Measurements from ENCODE around the gene TMEM175. TPM values are rescaled to one million over a fixed set of nuclear protein-coding genes. Genes with fewer than 3 reads are reported as not detected.

The TMEM175 gene
- total RNA-seq, 2 donors from 2014 or later, result 40.2 to 65.3 TPM

DNA sequence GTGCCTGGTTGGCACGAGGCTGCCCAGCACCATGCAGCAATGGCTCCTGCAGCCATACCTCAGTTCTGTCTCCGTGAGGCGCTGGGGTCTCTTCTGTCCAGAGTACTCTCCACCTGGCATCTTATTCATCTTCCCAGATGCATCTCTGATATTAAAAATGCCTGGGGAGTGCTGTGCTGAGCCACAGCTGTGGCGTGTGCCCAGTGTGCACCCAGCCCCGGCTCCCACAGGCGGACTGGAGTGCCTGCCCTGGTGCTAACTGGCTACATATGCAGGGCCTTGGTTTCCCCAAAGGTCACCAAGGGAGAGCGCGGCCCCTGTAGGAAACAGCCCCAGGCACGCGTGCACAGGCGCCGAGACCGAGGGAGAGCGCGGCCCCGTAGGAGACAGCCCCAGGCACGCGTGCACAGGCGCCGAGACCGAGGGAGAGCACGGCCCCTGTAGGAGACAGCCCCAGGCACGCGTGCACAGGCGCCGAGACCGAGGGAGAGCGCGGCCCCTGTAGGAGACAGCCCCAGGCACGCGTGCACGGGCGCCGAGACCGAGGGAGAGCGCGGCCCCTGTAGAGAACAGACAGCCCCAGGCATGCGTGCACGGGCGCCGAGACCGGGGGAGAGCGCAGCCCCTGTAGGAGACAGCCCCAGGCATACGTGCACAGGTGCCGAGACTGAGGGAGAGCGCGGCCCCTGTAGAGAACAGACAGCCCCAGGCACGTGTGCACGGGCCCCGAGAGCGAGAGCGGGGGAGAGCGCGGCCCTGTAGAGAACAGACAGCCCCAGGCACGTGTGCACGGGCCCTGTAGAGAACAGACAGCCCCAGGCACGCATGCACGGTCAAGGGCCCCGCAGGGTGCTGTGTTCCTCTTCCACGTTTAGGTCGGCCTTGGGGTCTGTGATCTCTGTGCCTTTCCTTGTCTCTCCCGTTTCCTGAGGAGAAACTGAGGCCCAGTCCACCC is 14.5 kb downstream of the TMEM175 start:
- peaks cover 14% of the 10 kb centered on the region for H3K4me1 ChIP-seq
- intact Hi-C loops (cut with DNase I), result no loop called here
- WGBS, 2 donors, result 75 to 88% methylated on average over 32 to 49 of the region's 62 CpGs
- H3K27ac ChIP-seq, result no peak overlapping the region
- DNase-seq (no peak), ATAC-seq (no peak)
- H3K27me3 ChIP-seq, result no peaks in the 10 kb centered on the region
- no peaks in the 10 kb centered on the region for H3K9me3 ChIP-seq
- H3K36me3 ChIP-seq (replicated peaks in 1 of 2; ENCODE audit: insufficient read depth in 1 of 2, low read depth in 2 of 2), result no peaks in the 10 kb centered on the region
- TF ChIP-seq POLR2A (IDR thresholded peaks at IDR 0.05), result no peak
- TF ChIP-seq CTCF (IDR thresholded peaks at IDR 0.05), result no peak
- no peak overlapping the region for H3K4me3 ChIP-seq

DNA sequence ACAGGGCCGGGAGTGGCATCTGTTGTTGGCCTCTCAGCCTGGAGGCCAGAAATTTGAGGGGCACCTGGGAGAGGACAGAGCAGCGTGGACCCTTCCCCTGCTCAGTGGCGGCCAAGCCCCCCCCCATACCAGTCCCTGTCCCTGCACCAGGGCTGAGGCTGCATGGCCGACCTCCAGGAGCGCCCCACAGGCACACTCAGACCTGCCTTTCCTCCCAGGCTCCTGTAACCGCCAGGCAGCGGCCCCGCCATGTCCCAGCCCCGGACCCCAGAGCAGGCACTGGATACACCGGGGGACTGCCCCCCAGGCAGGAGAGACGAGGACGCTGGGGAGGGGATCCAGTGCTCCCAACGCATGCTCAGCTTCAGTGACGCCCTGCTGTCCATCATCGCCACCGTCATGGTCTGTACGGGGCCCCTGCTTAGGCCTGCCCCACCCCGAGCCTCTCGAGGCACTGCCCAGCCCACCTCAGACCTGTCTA is 15.3 kb downstream of the TMEM175 start:
- no peak for TF ChIP-seq CTCF (IDR thresholded peaks at IDR 0.05)
- TF ChIP-seq POLR2A (IDR thresholded peaks at IDR 0.05), result no peak
- WGBS, 2 donors, result 83 to 91% methylated on average over 1 to 18 of the region's 19 CpGs
- Histone ChIP-seq H3K4me3 (no peak overlapping the region), H3K27me3 (no peaks in the 10 kb centered on the region), H3K4me1 (peaks cover 14% of the 10 kb centered on the region), H3K36me3 (replicated peaks in 1 of 2; ENCODE audit: insufficient read depth in 1 of 2, low read depth in 2 of 2) (no peaks in the 10 kb centered on the region), H3K27ac (peak overlapping the region in 1 of 4 donors; percentile 43), H3K9me3 (no peaks in the 10 kb centered on the region)
- ATAC-seq (no peak), DNase-seq (peak in 1 of 4 donors; percentile 9)
- intact Hi-C loops (cut with DNase I), result no loop called here

- intact Hi-C loops (cut with DNase I), result no loop called here
- no peak overlapping the region for H3K4me3 ChIP-seq
- no peaks in the 10 kb centered on the region for H3K27me3 ChIP-seq
- WGBS, 2 donors, result 63 to 94% methylated on average over 12 to 33 of the region's 33 CpGs
- DNase-seq (peak; percentile 49 to 80 (median 72)), ATAC-seq (peak; percentile 72)
- peak overlapping the region in 3 of 4 donors; percentile 0 to 43 (median 33) for H3K27ac ChIP-seq
- TF ChIP-seq CTCF (IDR thresholded peaks at IDR 0.05) (no peak), POLR2A (IDR thresholded peaks at IDR 0.05) (no peak)
- H3K36me3 ChIP-seq (replicated peaks in 1 of 2; ENCODE audit: insufficient read depth in 1 of 2, low read depth in 2 of 2), result no peaks in the 10 kb centered on the region
- peaks cover 14% of the 10 kb centered on the region for H3K4me1 ChIP-seq
- H3K9me3 ChIP-seq, result no peaks in the 10 kb centered on the region
These were observed 16.1 kb downstream of the TMEM175 start for GRCh38 chr4:948101-948935.

DNA sequence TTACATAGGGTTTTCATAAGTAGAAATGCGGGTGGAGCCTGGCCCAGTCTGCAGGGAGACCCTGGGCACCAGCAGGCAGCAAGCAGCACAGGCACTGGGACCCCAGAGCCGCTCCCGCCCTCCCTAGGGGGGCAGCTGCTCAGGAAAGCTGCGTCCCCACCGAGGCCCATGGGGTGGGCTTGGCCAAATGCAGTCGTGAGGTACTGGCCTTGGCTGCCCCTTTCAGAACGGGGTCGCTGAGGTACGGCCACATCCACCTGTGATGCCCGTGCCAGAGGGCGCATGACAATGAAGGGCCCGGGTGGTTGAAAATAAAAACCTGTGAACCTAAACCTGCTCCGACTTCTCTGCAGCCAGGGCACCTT is 16.7 kb downstream of the TMEM175 start:
- H3K36me3 ChIP-seq (replicated peaks in 1 of 2; ENCODE audit: insufficient read depth in 1 of 2, low read depth in 2 of 2), result no peaks in the 10 kb centered on the region
- H3K27ac ChIP-seq, result peak overlapping the region in 1 of 4 donors; percentile 33
- ATAC-seq (no peak), DNase-seq (peak in 1 of 4 donors; percentile 8)
- peaks cover 14% of the 10 kb centered on the region for H3K4me1 ChIP-seq
- H3K9me3 ChIP-seq, result no peaks in the 10 kb centered on the region
- H3K4me3 ChIP-seq, result no peak overlapping the region
- intact Hi-C loops (cut with DNase I), result no loop called here
- 84 to 85% methylated on average over 5 to 13 of the region's 13 CpGs for WGBS, 2 donors
- TF ChIP-seq CTCF (IDR thresholded peaks at IDR 0.05) (no peak), POLR2A (IDR thresholded peaks at IDR 0.05) (no peak)
- H3K27me3 ChIP-seq, result no peaks in the 10 kb centered on the region

All from body of pancreas (tissue), 4 donors.